Loucy (cell line): Measurements from ENCODE around the gene FETUB.

Source experiments
- EZH2phosphoT487 ChIP-seq: fragments of 200-600 bp; IDR thresholded peaks from 2 replicates; pipeline ENCODE4 v1.6.1; 2018; ENCODE audit warnings: antibody characterized with exemption, mild to moderate bottlenecking, moderate library complexity, borderline replicate concordance
- TF ChIP-seq, protein P1 (sequence below): fragments of 200-600 bp; sonication (generic); conservative IDR thresholded peaks from 2 replicates; pipeline ENCODE4 v1.5.1; 2014; ENCODE audit warnings: mild to moderate bottlenecking, antibody characterized with exemption, low read length

GRCh38 chr3:186668426-186668825 is 28.2 kb downstream of the FETUB start:
- TF ChIP-seq, protein P1, sequence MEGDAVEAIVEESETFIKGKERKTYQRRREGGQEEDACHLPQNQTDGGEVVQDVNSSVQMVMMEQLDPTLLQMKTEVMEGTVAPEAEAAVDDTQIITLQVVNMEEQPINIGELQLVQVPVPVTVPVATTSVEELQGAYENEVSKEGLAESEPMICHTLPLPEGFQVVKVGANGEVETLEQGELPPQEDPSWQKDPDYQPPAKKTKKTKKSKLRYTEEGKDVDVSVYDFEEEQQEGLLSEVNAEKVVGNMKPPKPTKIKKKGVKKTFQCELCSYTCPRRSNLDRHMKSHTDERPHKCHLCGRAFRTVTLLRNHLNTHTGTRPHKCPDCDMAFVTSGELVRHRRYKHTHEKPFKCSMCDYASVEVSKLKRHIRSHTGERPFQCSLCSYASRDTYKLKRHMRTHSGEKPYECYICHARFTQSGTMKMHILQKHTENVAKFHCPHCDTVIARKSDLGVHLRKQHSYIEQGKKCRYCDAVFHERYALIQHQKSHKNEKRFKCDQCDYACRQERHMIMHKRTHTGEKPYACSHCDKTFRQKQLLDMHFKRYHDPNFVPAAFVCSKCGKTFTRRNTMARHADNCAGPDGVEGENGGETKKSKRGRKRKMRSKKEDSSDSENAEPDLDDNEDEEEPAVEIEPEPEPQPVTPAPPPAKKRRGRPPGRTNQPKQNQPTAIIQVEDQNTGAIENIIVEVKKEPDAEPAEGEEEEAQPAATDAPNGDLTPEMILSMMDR, result no peak
- no peak for TF ChIP-seq EZH2phosphoT487
